ENCODE results near the gene YIPF2. TPM values are rescaled to one million over a fixed set of nuclear protein-coding genes. Genes with fewer than 3 reads are reported as not detected.
A peak's percentile ranks its signal among the peaks of the same experiment; 100 is the strongest.

Gene YIPF2
- total and polyA plus RNA-seq, 5 experiments from 2014 or later: 12.0 to 32.0 (median 18.2) TPM

GRCh38 chr19:10929402-10929794, 959 bp upstream of the YIPF2 start:
- Mint-ChIP-seq H3K4me1 (peaks cover 15 to 40% (median 28%) of the 10 kb centered on the region in 4 donors), H3K27me3 (no peaks in the 10 kb centered on the region), H3K9me3 (no peaks in the 10 kb centered on the region), H3K36me3 (peaks cover 0 to 34% (median 2%) of the 10 kb centered on the region in 3 donors), H3K4me3 (peak overlapping the region; percentile 69 to 97 (median 92)), H3K27ac (peak overlapping the region in 7 of 10 donors; percentile 41 to 88 (median 74))
- DNase-seq (no peak), ATAC-seq (no peak)
- POLR2A ChIA-PET: interaction anchor here (0.6 to 1.5 kb wide), 5 partner anchors 12 to 450 kb away, joined by 3 to 6 read pairs (median 4); partner anchors contain the start of gene SMARCA4

- H3K9me3 Mint-ChIP-seq: no peaks in the 10 kb centered on the region
- peaks cover 16 to 38% (median 28%) of the 10 kb centered on the region in 4 donors for H3K4me1 Mint-ChIP-seq
- H3K4me3 Mint-ChIP-seq: peak overlapping the region; percentile 89 to 97 (median 92)
- H3K27me3 Mint-ChIP-seq: no peaks in the 10 kb centered on the region
- POLR2A ChIA-PET: interaction anchor here (0.8 kb wide), 1 partner anchor 61 kb away, joined by 3 read pairs; no protein-coding TSS in a partner anchor
- peaks cover 0 to 38% (median 2%) of the 10 kb centered on the region in 3 donors for H3K36me3 Mint-ChIP-seq
- peak overlapping the region; percentile 83 to 95 (median 92) for H3K27ac Mint-ChIP-seq
- ATAC-seq (peak in 1 of 2 donors; percentile 7), DNase-seq (peak in 4 of 10 donors; percentile 10 to 22 (median 14))
Observed at GRCh38 chr19:10927730-10928562, 493 bp downstream of the YIPF2 start.

DNA sequence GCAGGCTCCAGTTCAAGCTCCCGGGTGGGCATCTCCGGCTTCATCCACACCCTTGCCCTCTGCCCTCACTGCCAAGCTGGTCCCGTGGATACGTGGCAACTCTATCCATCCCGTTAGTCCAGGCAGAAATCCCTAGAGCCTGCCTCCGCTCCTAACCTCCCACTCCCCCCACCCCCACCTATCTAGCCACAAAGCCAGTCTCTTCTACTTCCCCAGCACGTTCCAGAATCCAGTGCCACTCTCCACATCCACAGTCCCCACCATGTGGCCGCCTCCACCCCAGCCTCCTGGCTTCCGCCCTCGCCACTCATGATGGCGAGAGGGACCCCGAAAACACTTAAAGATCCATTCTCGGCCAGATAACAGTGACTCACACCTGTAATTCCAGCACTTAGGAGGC, 3.8 kb downstream of the YIPF2 start:
- peaks cover 15 to 17% (median 16%) of the 10 kb centered on the region in 4 donors for H3K4me1 Mint-ChIP-seq
- no peak for ATAC-seq
- no peak for DNase-seq
- peaks cover 0 to 39% (median 0%) of the 10 kb centered on the region in 3 donors for H3K36me3 Mint-ChIP-seq
- H3K27ac Mint-ChIP-seq: peak overlapping the region in 2 of 10 donors; percentile 22 to 56
- peak overlapping the region in 1 of 10 donors; percentile 54 for H3K4me3 Mint-ChIP-seq
- no peaks in the 10 kb centered on the region for H3K27me3 Mint-ChIP-seq
- no peaks in the 10 kb centered on the region for H3K9me3 Mint-ChIP-seq
- POLR2A ChIA-PET: no interaction called here

GRCh38 chr19:10923260-10924112, 5.0 kb downstream of the YIPF2 start:
- Mint-ChIP-seq H3K36me3 (peaks cover 0 to 48% (median under 1%) of the 10 kb centered on the region in 3 donors), H3K27me3 (no peaks in the 10 kb centered on the region), H3K9me3 (no peaks in the 10 kb centered on the region), H3K4me1 (peaks cover 11 to 14% (median 12%) of the 10 kb centered on the region in 4 donors), H3K4me3 (peak overlapping the region in 1 of 10 donors; percentile 29), H3K27ac (no peak overlapping the region)
- POLR2A ChIA-PET: no interaction called here
- DNase-seq (no peak), ATAC-seq (no peak)

- Mint-ChIP-seq H3K4me3 (no peak overlapping the region), H3K27ac (no peak overlapping the region), H3K27me3 (no peaks in the 10 kb centered on the region), H3K9me3 (no peaks in the 10 kb centered on the region), H3K4me1 (peaks cover 6 to 9% (median 7%) of the 10 kb centered on the region in 4 donors), H3K36me3 (peaks cover 0 to 48% (median 2%) of the 10 kb centered on the region in 3 donors)
- ATAC-seq: no peak
- POLR2A ChIA-PET: no interaction called here
- DNase-seq: no peak
Observed at GRCh38 chr19:10922638-10923014, 5.8 kb downstream of the YIPF2 start.

DNA sequence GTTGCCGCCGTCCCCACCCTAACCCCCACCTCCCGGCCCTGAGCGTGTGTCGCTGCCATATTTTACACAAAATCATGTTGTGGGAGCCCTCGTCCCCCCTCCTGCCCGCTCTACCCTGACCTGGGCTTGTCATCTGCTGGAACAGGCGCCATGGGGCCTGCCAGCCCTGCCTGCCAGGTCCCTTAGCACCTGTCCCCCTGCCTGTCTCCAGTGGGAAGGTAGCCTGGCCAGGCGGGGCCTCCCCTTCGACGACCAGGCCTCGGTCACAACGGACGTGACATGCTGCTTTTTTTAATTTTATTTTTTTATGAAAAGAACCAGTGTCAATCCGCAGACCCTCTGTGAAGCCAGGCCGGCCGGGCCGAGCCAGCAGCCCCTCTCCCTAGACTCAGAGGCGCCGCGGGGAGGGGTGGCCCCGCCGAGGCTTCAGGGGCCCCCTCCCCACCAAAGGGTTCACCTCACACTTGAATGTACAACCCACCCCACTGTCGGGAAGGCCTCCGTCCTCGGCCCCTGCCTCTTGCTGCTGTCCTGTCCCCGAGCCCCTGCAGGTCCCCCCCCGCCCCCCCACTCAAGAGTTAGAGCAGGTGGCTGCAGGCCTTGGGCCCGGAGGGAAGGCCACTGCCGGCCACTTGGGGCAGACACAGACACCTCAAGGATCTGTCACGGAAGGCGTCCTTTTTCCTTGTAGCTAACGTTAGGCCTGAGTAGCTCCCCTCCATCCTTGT, 6.4 kb downstream of the YIPF2 start:
- H3K9me3 Mint-ChIP-seq: no peaks in the 10 kb centered on the region
- no peak overlapping the region for H3K4me3 Mint-ChIP-seq
- peaks cover 0 to 48% (median 2%) of the 10 kb centered on the region in 3 donors for H3K36me3 Mint-ChIP-seq
- no peak overlapping the region for H3K27ac Mint-ChIP-seq
- H3K4me1 Mint-ChIP-seq: peaks cover under 1 to 5% (median 2%) of the 10 kb centered on the region in 4 donors
- no peak for DNase-seq
- POLR2A ChIA-PET: interaction anchor here (0.6 kb wide), 1 partner anchor 10 kb away, joined by 5 read pairs; no protein-coding TSS in a partner anchor
- no peak for ATAC-seq
- H3K27me3 Mint-ChIP-seq: no peaks in the 10 kb centered on the region

- DNase-seq: no peak
- no peak overlapping the region for H3K27ac Mint-ChIP-seq
- no peak overlapping the region for H3K4me3 Mint-ChIP-seq
- peaks cover 0 to 50% (median 2%) of the 10 kb centered on the region in 3 donors for H3K36me3 Mint-ChIP-seq
- no peak for ATAC-seq
- peaks cover 0 to 5% (median 1%) of the 10 kb centered on the region in 4 donors for H3K4me1 Mint-ChIP-seq
- H3K9me3 Mint-ChIP-seq: no peaks in the 10 kb centered on the region
- H3K27me3 Mint-ChIP-seq: no peaks in the 10 kb centered on the region
- POLR2A ChIA-PET: interaction anchor here (0.6 kb wide), 1 partner anchor 11 kb away, joined by 5 read pairs; no protein-coding TSS in a partner anchor
Observed at GRCh38 chr19:10921199-10921909, 7.1 kb downstream of the YIPF2 start.

DNA sequence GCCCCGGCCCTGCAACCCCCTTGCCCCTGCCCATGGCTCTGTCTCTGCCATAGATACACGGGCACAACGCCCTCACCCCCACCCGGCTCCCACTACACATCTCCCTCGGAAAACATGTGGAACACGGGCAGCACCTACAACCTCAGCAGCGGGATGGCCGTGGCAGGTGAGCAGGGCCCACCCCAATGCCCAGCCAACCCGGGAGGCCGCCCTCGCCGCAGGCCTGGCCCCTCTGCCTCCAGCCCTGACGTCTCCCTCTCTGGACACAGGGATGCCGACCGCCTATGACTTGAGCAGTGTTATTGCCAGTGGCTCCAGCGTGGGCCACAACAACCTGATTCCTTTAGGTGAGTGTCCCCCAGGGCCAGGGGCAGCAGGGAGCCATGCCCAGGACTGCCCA, 7.7 kb downstream of the YIPF2 start:
- Mint-ChIP-seq H3K27me3 (no peaks in the 10 kb centered on the region), H3K36me3 (peaks cover 0 to 48% (median 2%) of the 10 kb centered on the region in 3 donors), H3K4me1 (peaks cover 0 to 5% (median 1%) of the 10 kb centered on the region in 4 donors), H3K27ac (no peak overlapping the region), H3K9me3 (no peaks in the 10 kb centered on the region), H3K4me3 (no peak overlapping the region)
- POLR2A ChIA-PET: no interaction called here
- ATAC-seq (no peak), DNase-seq (no peak)

GRCh38 chr19:10920288-10920655, 8.2 kb downstream of the YIPF2 start:
- Mint-ChIP-seq H3K9me3 (no peaks in the 10 kb centered on the region), H3K4me3 (no peak overlapping the region), H3K27me3 (no peaks in the 10 kb centered on the region), H3K27ac (peak overlapping the region in 2 of 10 donors; percentile 33 to 66), H3K4me1 (peaks cover 0 to 5% (median 1%) of the 10 kb centered on the region in 4 donors), H3K36me3 (peaks cover 0 to 44% (median 2%) of the 10 kb centered on the region in 3 donors)
- POLR2A ChIA-PET: no interaction called here
- no peak for DNase-seq
- ATAC-seq: no peak

- Mint-ChIP-seq H3K9me3 (no peaks in the 10 kb centered on the region), H3K4me3 (no peak overlapping the region), H3K4me1 (peaks cover 0 to 4% (median under 1%) of the 10 kb centered on the region in 4 donors), H3K36me3 (peaks cover 0 to 39% (median 2%) of the 10 kb centered on the region in 3 donors), H3K27ac (peak overlapping the region in 3 of 10 donors; percentile 33 to 66 (median 61)), H3K27me3 (no peaks in the 10 kb centered on the region)
- no peak for DNase-seq
- no peak for ATAC-seq
- POLR2A ChIA-PET: no interaction called here
Observed at GRCh38 chr19:10919352-10920287, 8.8 kb downstream of the YIPF2 start.

GRCh38 chr19:10918359-10918758, 10.1 kb downstream of the YIPF2 start:
- DNase-seq: no peak
- H3K36me3 Mint-ChIP-seq: peaks cover 0 to 37% (median 2%) of the 10 kb centered on the region in 3 donors
- peak overlapping the region in 2 of 10 donors; percentile 34 to 65 for H3K27ac Mint-ChIP-seq

More at GRCh38 chr19:10918359-10918758, 10.1 kb downstream of the YIPF2 start:
- POLR2A ChIA-PET: no interaction called here
- ATAC-seq: no peak
- no peaks in the 10 kb centered on the region for H3K9me3 Mint-ChIP-seq
- H3K4me3 Mint-ChIP-seq: no peak overlapping the region
- no peaks in the 10 kb centered on the region for H3K27me3 Mint-ChIP-seq
- H3K4me1 Mint-ChIP-seq: no peaks in the 10 kb centered on the region

All from naive thymus-derived CD8-positive, alpha-beta T cell (primary cell).